K562 (cell line): ENCODE measurements around the gene CDR2L. TPM values are rescaled to one million over a fixed set of nuclear protein-coding genes. Genes with fewer than 3 reads are reported as not detected.

Experiments used
- ATAC-seq: fragments of 200-7000 bp; cut with Tn5 transposase; 3 replicates; pipeline ENCODE4 v1.9.1; 2020; ENCODE audit warnings: moderate library complexity
- BruUV-seq: library from RNA; stranded (reverse); fragments of 400-500 nt; replicated peaks from 2 replicates; lab custom pipeline; 2021; lab: Mats Ljungman, UMichigan
- CTCF ChIA-PET: fragments of 300-600 bp; formaldehyde crosslinking; extraction: SDS; loops from one replicate; lab custom pipeline; 2021; ENCODE audit warnings: low intra/inter-chr PET ratio; lab: Yijun Ruan, JAX
- POLR2A ChIA-PET: fragments of 300-600, 350-650 bp; sonication (Branson Sonifier 250); formaldehyde crosslinking; extraction: SDS; loops from one replicate; lab custom pipeline; 2021; ENCODE audit warnings: antibody characterized with exemption, inconsistent platforms; lab: Yijun Ruan, JAX
- DNase-seq, 4 experiments: peaks; one replicate each; pipeline versions ENCODE4 v3.0.0 to v3.0.0-alpha.2; 2011 to 2018; ENCODE audit warnings: low spot score in 3 of 4, mixed read lengths in 3 of 4; ENCODE audit errors: extremely low read depth in 1 of 4
- FAIRE-seq: peaks from 2 replicates; lab custom pipeline; 2011; peaks lifted over from hg19 to GRCh38; lab: Jason Lieb, UNC
- H2AFZ ChIP-seq: 2 replicates; pipeline ENCODE4 v1.6.0; 2011; ENCODE audit warnings: low read depth, low read length, control low read depth, inconsistent platforms
- H3K27ac ChIP-seq: fragments of 200-600 bp; 3 replicates; pipeline ENCODE4 v1.8.0; 2011; ENCODE audit warnings: low read depth, mild to moderate bottlenecking, control low read depth, inconsistent platforms, low read length, moderate library complexity, mixed read lengths; ENCODE audit errors: extremely low read depth
- H3K27me3 ChIP-seq, 2 experiments: fragments of 300-600 bp in 1 of 2; 2 replicates in 1 of 2; 3 replicates in 1 of 2; pipeline versions ENCODE4 v1.6.0 to v1.8.0; 2011; ENCODE audit warnings: inconsistent platforms in 2 of 2, low read length in 2 of 2, mild to moderate bottlenecking in 1 of 2, mixed read lengths in 1 of 2, moderate library complexity in 1 of 2; ENCODE audit not compliant: control insufficient read depth in 2 of 2, insufficient read depth in 2 of 2
- H3K36me3 ChIP-seq: fragments of 300-600 bp; 3 replicates; pipeline ENCODE4 v1.8.0; 2011; ENCODE audit warnings: mild to moderate bottlenecking, low read length, inconsistent platforms; ENCODE audit not compliant: control insufficient read depth, insufficient read depth
- H3K4me1 ChIP-seq, 2 experiments: fragments of 200-600 bp in 1 of 2; replicated peaks in 1 of 2; 2 replicates in 1 of 2; 3 replicates in 1 of 2; pipeline versions ENCODE4 v1.5.1 to v1.8.0; 2011; ENCODE audit warnings: inconsistent platforms in 2 of 2, low read length in 2 of 2, mild to moderate bottlenecking in 1 of 2, mixed read lengths in 1 of 2, moderate library complexity in 1 of 2; ENCODE audit not compliant: control insufficient read depth in 2 of 2, insufficient read depth in 2 of 2
- H3K4me2 ChIP-seq: 2 replicates; pipeline ENCODE4 v1.6.1; 2011; ENCODE audit warnings: low read length, control low read depth, inconsistent platforms, mixed read lengths; ENCODE audit not compliant: insufficient read depth
- H3K4me3 ChIP-seq: fragments of 200-600 bp; sonication (generic), shearing (Covaris generic); 2 replicates; pipeline ENCODE4 v1.5.1; 2016; ENCODE audit warnings: control low read depth, inconsistent platforms
- H3K79me2 ChIP-seq: fragments of 200-600 bp; 3 replicates; pipeline ENCODE4 v1.8.0; 2011; ENCODE audit warnings: low read length, inconsistent platforms; ENCODE audit not compliant: control insufficient read depth, insufficient read depth
- H3K9ac ChIP-seq, 2 experiments: 2 replicates each; pipeline versions ENCODE4 v1.6.0 to v1.6.1; 2011; ENCODE audit warnings: low read depth in 2 of 2, low read length in 2 of 2, control low read depth in 1 of 2, inconsistent platforms in 1 of 2, mild to moderate bottlenecking in 1 of 2, mixed read lengths in 1 of 2; ENCODE audit not compliant: insufficient read depth in 1 of 2
- H3K9me1 ChIP-seq: one replicate; pipeline ENCODE4 v1.6.0; 2011; ENCODE audit warnings: inconsistent platforms, mild to moderate bottlenecking, low read length, moderate library complexity; ENCODE audit not compliant: control insufficient read depth, insufficient read depth
- H3K9me3 ChIP-seq: replicated peaks from 2 replicates; pipeline ENCODE4 v1.5.1; 2011; ENCODE audit warnings: low read depth, low read length, inconsistent platforms; ENCODE audit not compliant: control insufficient read depth, insufficient read depth
- H4K20me1 ChIP-seq: replicated peaks from 2 replicates; pipeline ENCODE4 v1.6.1; 2011; ENCODE audit warnings: low read length, inconsistent platforms, mixed read lengths; ENCODE audit not compliant: control insufficient read depth, insufficient read depth
- ATF4 ChIP-seq: fragments of 450-650 bp; formaldehyde crosslinking; IDR thresholded peaks from 2 replicates; pipeline ENCODE4 v1.4.0; 2022; ENCODE audit warnings: mild to moderate bottlenecking, moderate library complexity
- CXXC5 ChIP-seq: fragments of 250-450 bp; sonication (Bioruptor Pico); IDR thresholded peaks from 2 replicates; pipeline ENCODE4 v1.8.0; 2022; ENCODE audit warnings: inconsistent platforms, mild to moderate bottlenecking, moderate library complexity
- FIP1L1 ChIP-seq: fragments of 200-400 bp; formaldehyde crosslinking; IDR thresholded peaks from 2 replicates; pipeline ENCODE4 v1.6.1; 2018; ENCODE audit warnings: mild to moderate bottlenecking, low read depth, low read length; ENCODE audit not compliant: poor library complexity, severe bottlenecking
- ILK ChIP-seq: fragments of 450-650 bp; IDR thresholded peaks from 2 replicates; pipeline ENCODE4 v1.6.1; 2016; ENCODE audit warnings: missing genetic modification characterization, low read depth, mild to moderate bottlenecking, missing compliant biosample characterization, moderate library complexity, borderline replicate concordance
- RAD21 ChIP-seq, 2 experiments: fragments of 250-450 bp in 1 of 2; fragments of 450-650 bp in 1 of 2; sonication (Bioruptor Pico) in 1 of 2; formaldehyde crosslinking in 1 of 2; IDR thresholded peaks in 1 of 2; conservative IDR thresholded peaks in 1 of 2; 2 replicates each; pipeline versions ENCODE4 v1.4.0 to v1.8.0; 2020 to 2022; ENCODE audit warnings: mild to moderate bottlenecking in 2 of 2, moderate library complexity in 1 of 2
- RNF2 ChIP-seq: sonication (generic); IDR thresholded peaks from 2 replicates; pipeline ENCODE4 v1.6.1; 2016
- ZBTB26 ChIP-seq: fragments of 450-650 bp; formaldehyde crosslinking; IDR thresholded peaks from 2 replicates; pipeline ENCODE4 v1.4.0; 2022; ENCODE audit warnings: missing genetic modification characterization
- ZBTB5 ChIP-seq: fragments of 450-650 bp; IDR thresholded peaks from 2 replicates; pipeline ENCODE4 v1.6.1; 2017; ENCODE audit warnings: antibody characterized with exemption
- ZNF445 ChIP-seq: fragments of 250-450 bp; sonication (Bioruptor Pico); IDR thresholded peaks from 2 replicates; pipeline ENCODE4 v1.4.0; 2020; ENCODE audit warnings: low read depth, mild to moderate bottlenecking, moderate library complexity
- WGBS: fragments of 100-300 bp; shearing (Covaris generic); methylation state at CpG from one replicate; pipeline ENCODE4 v1.1.6; 2016; ENCODE audit warnings: low coverage, mixed read lengths; ENCODE audit not compliant: insufficient coverage; ENCODE audit errors: missing lambda C conversion rate; 5-methylcytosine and 5-hydroxymethylcytosine counted together
- in situ Hi-C: fragments of 300-500 bp; cut with MboI; formaldehyde crosslinking; loops from 4 replicates; pipeline ENCODE4 v1.15.0; 2018; ENCODE audit warnings: inconsistent platforms, mixed read lengths
- intact Hi-C: fragments of 100-400 bp; cut with micrococcal nuclease; formaldehyde crosslinking; loops from 2 replicates; pipeline ENCODE4 v1.14.2; 2022
- polyA plus RNA-seq, 8 experiments: library from polyadenylated mRNA; depleted of rRNA in 4 of 8; stranded (reverse) in 5 of 8; unstranded in 3 of 8; fragments of >200 nt; fragmentation: Nextera tagmentation in 2 of 8; fragmentation: Illumina TruSeq in 1 of 8; extraction: Ambion mirVana in 2 of 8; extraction: Trizol in 1 of 8; gene quantifications; 2 replicates each; pipeline versions ENCODE4 v1.2.1 to v1.2.3, GENCODE V29; 2011 to 2014; ENCODE audit warnings: inconsistent platforms in 1 of 8, missing spikeins in 1 of 8
- total RNA-seq, 7 experiments: library from RNA; depleted of rRNA in 6 of 7; stranded (reverse); fragments of >200 nt in 6 of 7; fragmentation: Illumina TruSeq in 2 of 7; extraction: Trizol in 2 of 7; gene quantifications; 2 replicates each; pipeline versions ENCODE4 v1.2.1 to v1.2.3, GENCODE V29; 2011 to 2021; ENCODE audit warnings: low replicate concordance in 1 of 7

CDR2L gene
- total and polyA plus RNA-seq, 9 of the 15 experiments (the other 6 are each of a cell fraction or from before 2014, with no cell fraction given): 2.7 to 16.0 (median 7.3) TPM

- no peak for TF ChIP-seq ZBTB26 (CRISPR knock-in tag)
- TF ChIP-seq FIP1L1: no peak
Observed at GRCh38 chr17:74998783-74999182, 11.4 kb downstream of the CDR2L start (continued).

- ATAC-seq: no peak
- ChIA-PET CTCF (no interaction called here), POLR2A (interaction anchor here (0.7 to 7.2 kb wide), 5 partner anchors 9 to 49 kb away, joined by 3 to 56 read pairs (median 7); partner anchors contain the start of genes CDR2L and MRPL58)
Observed at GRCh38 chr17:74999523-74999922, 12.1 kb downstream of the CDR2L start.

More at GRCh38 chr17:74999523-74999922, 12.1 kb downstream of the CDR2L start:
- no TSS peak for BruUV-seq
- FAIRE-seq: no peak
- Histone ChIP-seq H3K27ac (no peak overlapping the region), H3K4me1 (peaks cover 0 to 13% of the 10 kb centered on the region in 2 experiments; a peak in 1 of 5 replicates), H3K9me1 (no peaks in the 10 kb centered on the region), H3K4me3 (no peak overlapping the region), H3K79me2 (no peaks in the 10 kb centered on the region)
- TF ChIP-seq ZBTB5: no peak
- no peak for TF ChIP-seq ILK (tag)
- no peak for TF ChIP-seq ATF4 (CRISPR knock-in tag)
- no peak for TF ChIP-seq RNF2
- no peak for TF ChIP-seq ZNF445 (CRISPR knock-in tag)
- TF ChIP-seq RAD21 (CRISPR knock-in tag; conservative IDR thresholded peaks at IDR 0.05 in 1 of 2, IDR thresholded peaks at IDR 0.05 in 1 of 2): no peak
- TF ChIP-seq CXXC5 (CRISPR knock-in tag): no peak
- TF ChIP-seq, all 486 proteins: peak for 0
- 45% methylated on average over 4 of the region's 4 CpGs for WGBS
- DNase-seq: no peak
- no peak overlapping the region for H3K9ac ChIP-seq
- intact Hi-C loops (no loop called here), in situ Hi-C loops (no loop called here)
- no peak overlapping the region for H3K4me2 ChIP-seq
- no peak overlapping the region for H2AFZ ChIP-seq
- H3K9me3 ChIP-seq: no peaks in the 10 kb centered on the region
- no peaks in the 10 kb centered on the region for H3K27me3 ChIP-seq
- H3K36me3 ChIP-seq: peaks cover 24% of the 10 kb centered on the region; the same call in 1 of the 3 replicates
- no peaks in the 10 kb centered on the region for H4K20me1 ChIP-seq
